ENCODE data around the gene RNF138. TPM values are rescaled to one million over a fixed set of nuclear protein-coding genes. Genes with fewer than 3 reads are reported as not detected.
"Not testable (repeated sequence)": the region's sequence is repeated elsewhere in the genome, so short reads cannot be mapped to it uniquely, and the experiment has no call there.

RNF138 gene
- total RNA-seq, 1 experiment from 2014 or later: 66.3 TPM

GRCh38 chr18:32095192-32095899 lies 3.7 kb downstream of the RNF138 start:
- DNase-seq (ENCODE audit: low read depth): no peak

GRCh38 chr18:32095900-32096229 lies 4.2 kb downstream of the RNF138 start:
- no peak for DNase-seq (ENCODE audit: low read depth)

- DNase-seq (ENCODE audit: low read depth): no peak
Observed at GRCh38 chr18:32096946-32097345, 5.3 kb downstream of the RNF138 start.

GRCh38 chr18:32104516-32104915 lies 12.8 kb downstream of the RNF138 start:
- DNase-seq (ENCODE audit: low read depth): no peak

- no peak for DNase-seq (ENCODE audit: low read depth)
Observed at GRCh38 chr18:32110005-32110404, 18.3 kb downstream of the RNF138 start.

- DNase-seq (ENCODE audit: low read depth): no peak
Observed at GRCh38 chr18:32111706-32112105, 20.0 kb downstream of the RNF138 start.

- DNase-seq (ENCODE audit: low read depth): no peak
Observed at GRCh38 chr18:32112826-32113225, 21.2 kb downstream of the RNF138 start.

GRCh38 chr18:32114293-32114942 lies 22.7 kb downstream of the RNF138 start:
- no peak for DNase-seq (ENCODE audit: low read depth)

GRCh38 chr18:32122039-32122438 lies 30.4 kb downstream of the RNF138 start:
- no peak for DNase-seq (ENCODE audit: low read depth)

- no peak for DNase-seq (ENCODE audit: low read depth)
Observed at GRCh38 chr18:32126538-32126937, 34.9 kb downstream of the RNF138 start.

- no peak for DNase-seq (ENCODE audit: low read depth)
Observed at GRCh38 chr18:32135625-32136024, 44.0 kb downstream of the RNF138 start.

GRCh38 chr18:32138332-32138982 lies 46.8 kb downstream of the RNF138 start:
- DNase-seq (ENCODE audit: low read depth): no peak

GRCh38 chr18:32139835-32140283 lies 48.2 kb downstream of the RNF138 start:
- no peak for DNase-seq (ENCODE audit: low read depth)

GRCh38 chr18:32148185-32148870 lies 56.7 kb downstream of the RNF138 start:
- DNase-seq (ENCODE audit: low read depth): no peak

GRCh38 chr18:32152705-32153448 lies 61.2 kb downstream of the RNF138 start:
- DNase-seq (ENCODE audit: low read depth): no peak

GRCh38 chr18:32156855-32157254 lies 65.2 kb downstream of the RNF138 start:
- no peak for DNase-seq (ENCODE audit: low read depth)

GRCh38 chr18:32157580-32157979 lies 65.9 kb downstream of the RNF138 start:
- DNase-seq (ENCODE audit: low read depth): no peak

GRCh38 chr18:32158108-32158624 lies 66.5 kb downstream of the RNF138 start:
- peak; percentile 84 for DNase-seq (ENCODE audit: low read depth)

GRCh38 chr18:32158631-32159030 lies 67.0 kb downstream of the RNF138 start:
- DNase-seq (ENCODE audit: low read depth): not testable (repeated sequence)

GRCh38 chr18:32160547-32160946 lies 68.9 kb downstream of the RNF138 start:
- no peak for DNase-seq (ENCODE audit: low read depth)
